C4-2B (cell line): ENCODE data around the gene ZBTB49.

Experiments
- CTCF ChIP-seq: fragments of 450-650 bp; conservative IDR thresholded peaks from 2 replicates; pipeline ENCODE4 v1.5.1; 2017; ENCODE audit warnings: mild to moderate bottlenecking
- ZFX ChIP-seq: fragments of 450-650 bp; IDR thresholded peaks from 2 replicates; pipeline ENCODE4 v1.6.1; 2017

GRCh38 chr4:4296283-4296846 lies 6.3 kb downstream of the ZBTB49 start:
- TF ChIP-seq CTCF (no peak), ZFX (no peak)
